Skeletal muscle cell (primary cell): ENCODE data around the gene R3HDM4.
A peak's percentile ranks its signal among the peaks of the same experiment; 100 is the strongest.

Experiments
- DNase-seq: peaks from one replicate; pipeline ENCODE4 v3.0.0-alpha.2; 2010; ENCODE audit warnings: low read depth
- H3K4me3 ChIP-seq: 2 replicates; pipeline ENCODE4 v1.5.1; 2011; ENCODE audit warnings: low read depth, mild to moderate bottlenecking, control low read depth, low read length, moderate library complexity

Gene R3HDM4

GRCh38 chr19:947707-948539, 34.9 kb upstream of the R3HDM4 start:
- no peak overlapping the region for H3K4me3 ChIP-seq
- no peak for DNase-seq

GRCh38 chr19:947090-947706, 34.2 kb upstream of the R3HDM4 start:
- DNase-seq = no peak
- no peak overlapping the region for H3K4me3 ChIP-seq

GRCh38 chr19:945401-946252, 32.6 kb upstream of the R3HDM4 start:
- H3K4me3 ChIP-seq = no peak overlapping the region
- no peak for DNase-seq

GRCh38 chr19:944663-945241, 31.7 kb upstream of the R3HDM4 start:
- no peak for DNase-seq
- H3K4me3 ChIP-seq = no peak overlapping the region

- no peak overlapping the region for H3K4me3 ChIP-seq
- no peak for DNase-seq
These were observed 31.1 kb upstream of the R3HDM4 start for GRCh38 chr19:944171-944567.

- DNase-seq = no peak
- H3K4me3 ChIP-seq = no peak overlapping the region
These were observed 30.6 kb upstream of the R3HDM4 start for GRCh38 chr19:943551-944170.

- no peak for DNase-seq
- H3K4me3 ChIP-seq = no peak overlapping the region
These were observed 29.2 kb upstream of the R3HDM4 start for GRCh38 chr19:942133-942645.

GRCh38 chr19:941292-942132, 28.5 kb upstream of the R3HDM4 start:
- H3K4me3 ChIP-seq = no peak overlapping the region
- DNase-seq = no peak

- no peak overlapping the region for H3K4me3 ChIP-seq
- no peak for DNase-seq
These were observed 27.7 kb upstream of the R3HDM4 start for GRCh38 chr19:940591-941291.

- H3K4me3 ChIP-seq = no peak overlapping the region
- no peak for DNase-seq
These were observed 26.9 kb upstream of the R3HDM4 start for GRCh38 chr19:939922-940321.

GRCh38 chr19:939439-939838, 26.4 kb upstream of the R3HDM4 start:
- H3K4me3 ChIP-seq = no peak overlapping the region
- DNase-seq = no peak

GRCh38 chr19:938233-938923, 25.4 kb upstream of the R3HDM4 start:
- no peak for DNase-seq
- no peak overlapping the region for H3K4me3 ChIP-seq

GRCh38 chr19:937259-937694, 24.3 kb upstream of the R3HDM4 start:
- DNase-seq = no peak

GRCh38 chr19:936175-936546, 23.1 kb upstream of the R3HDM4 start:
- DNase-seq = no peak
- no peak overlapping the region for H3K4me3 ChIP-seq

More at GRCh38 chr19:937259-937694, 24.3 kb upstream of the R3HDM4 start:
- no peak overlapping the region for H3K4me3 ChIP-seq

- peak; percentile 38 for DNase-seq
- no peak overlapping the region for H3K4me3 ChIP-seq
These were observed 22.0 kb upstream of the R3HDM4 start for GRCh38 chr19:934865-935479.

- no peak for DNase-seq
- H3K4me3 ChIP-seq = no peak overlapping the region
These were observed 21.3 kb upstream of the R3HDM4 start for GRCh38 chr19:934197-934840.
